Eye (tissue), 1 donor: Measurements from ENCODE around the gene SLC25A45.

ENCODE experiments used
- DNase-seq: peaks from one replicate; pipeline ENCODE4 v3.0.0-alpha.2; 2015

Gene SLC25A45

DNA sequence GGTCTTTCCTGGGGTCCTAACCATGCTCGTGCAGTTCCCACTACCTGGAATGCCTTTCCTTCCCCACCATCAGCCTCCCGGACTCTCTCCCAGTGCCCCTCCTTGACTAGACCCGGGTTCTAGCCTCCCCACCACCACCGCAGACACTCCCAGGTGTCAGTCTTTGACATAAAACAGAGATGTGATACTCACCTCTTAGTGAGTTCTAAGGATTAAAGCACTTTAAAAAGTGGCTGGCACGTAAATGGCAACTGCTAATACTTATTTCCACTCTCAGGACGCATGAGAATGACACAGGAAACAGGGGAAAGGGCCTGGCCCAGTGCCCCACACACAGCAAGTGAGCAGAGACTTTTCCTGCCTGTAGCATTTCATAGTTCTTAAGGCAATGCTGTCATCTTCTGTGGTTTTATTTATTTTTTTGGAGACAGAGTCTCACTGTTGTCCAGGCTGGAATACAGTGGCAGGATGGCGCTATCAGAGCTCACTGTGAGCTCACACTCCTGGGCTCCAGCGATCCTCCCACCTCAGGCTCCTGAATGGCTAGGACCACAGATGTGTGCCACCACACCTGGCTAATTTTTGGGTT lies 1.9 kb upstream of the SLC25A45 start:
- DNase-seq = no peak

DNA sequence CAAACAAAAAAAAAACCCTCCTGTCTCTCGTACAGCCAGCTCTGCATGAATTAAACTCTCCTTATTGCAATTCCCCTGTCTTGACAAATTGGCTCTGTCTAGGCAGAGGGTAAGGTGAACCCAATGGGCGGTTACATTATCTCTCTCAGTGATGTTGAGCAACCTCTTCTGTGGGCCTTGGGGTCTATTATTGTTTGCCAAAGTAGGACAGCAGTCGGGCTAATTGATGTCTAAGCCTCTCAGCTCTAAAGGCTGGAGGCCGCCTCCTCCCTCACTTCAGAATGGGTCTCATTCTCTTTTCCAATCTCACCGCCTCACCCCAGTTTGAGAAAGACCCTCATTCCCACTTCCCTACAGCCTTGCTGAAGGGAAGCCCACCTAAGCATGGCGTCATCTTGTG lies 1.3 kb upstream of the SLC25A45 start:
- no peak for DNase-seq

DNA sequence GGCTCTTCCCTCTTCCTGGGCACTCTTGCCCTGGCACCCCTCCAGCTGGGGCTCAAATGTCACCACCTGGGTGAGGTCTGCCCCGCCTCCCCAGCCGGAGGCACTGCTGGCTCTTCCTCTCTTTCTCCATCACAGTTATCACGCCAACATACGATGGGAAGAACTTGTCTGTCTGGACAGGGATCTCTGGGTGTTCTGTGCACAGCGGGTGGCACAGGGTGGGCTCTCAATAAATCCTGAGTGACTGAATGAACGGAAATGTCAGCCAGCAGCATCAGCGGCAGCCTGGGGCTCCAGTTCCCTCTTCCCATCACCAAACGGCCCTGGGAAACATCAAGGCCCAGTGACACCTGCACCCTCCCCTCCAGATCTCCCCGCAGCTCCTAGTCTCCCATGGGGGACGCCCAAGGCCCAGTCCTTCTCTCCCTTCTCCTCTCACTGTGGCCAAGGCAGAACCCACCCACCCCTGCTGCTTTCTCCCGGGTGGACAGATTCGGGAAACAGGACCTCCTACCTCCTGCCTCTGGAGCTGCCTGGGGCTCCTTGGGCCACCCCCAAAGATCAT lies 440 bp upstream of the SLC25A45 start:
- no peak for DNase-seq

DNA sequence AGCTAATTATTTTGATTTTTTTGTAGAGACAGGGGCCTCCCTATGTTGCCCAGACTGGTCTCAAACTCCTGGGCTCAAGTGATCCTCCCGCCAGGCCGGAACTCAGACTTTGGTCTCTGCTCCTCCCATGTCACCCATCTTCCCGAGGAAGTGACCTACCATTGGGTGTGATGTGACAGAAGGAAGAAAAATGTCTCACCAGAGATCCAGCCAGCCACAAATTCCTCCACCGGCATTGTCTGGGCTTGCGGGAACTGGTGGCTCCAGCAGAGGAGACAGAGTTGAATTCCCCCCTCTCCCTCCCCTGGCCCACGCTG lies 772 bp downstream of the SLC25A45 start:
- no peak for DNase-seq

DNA sequence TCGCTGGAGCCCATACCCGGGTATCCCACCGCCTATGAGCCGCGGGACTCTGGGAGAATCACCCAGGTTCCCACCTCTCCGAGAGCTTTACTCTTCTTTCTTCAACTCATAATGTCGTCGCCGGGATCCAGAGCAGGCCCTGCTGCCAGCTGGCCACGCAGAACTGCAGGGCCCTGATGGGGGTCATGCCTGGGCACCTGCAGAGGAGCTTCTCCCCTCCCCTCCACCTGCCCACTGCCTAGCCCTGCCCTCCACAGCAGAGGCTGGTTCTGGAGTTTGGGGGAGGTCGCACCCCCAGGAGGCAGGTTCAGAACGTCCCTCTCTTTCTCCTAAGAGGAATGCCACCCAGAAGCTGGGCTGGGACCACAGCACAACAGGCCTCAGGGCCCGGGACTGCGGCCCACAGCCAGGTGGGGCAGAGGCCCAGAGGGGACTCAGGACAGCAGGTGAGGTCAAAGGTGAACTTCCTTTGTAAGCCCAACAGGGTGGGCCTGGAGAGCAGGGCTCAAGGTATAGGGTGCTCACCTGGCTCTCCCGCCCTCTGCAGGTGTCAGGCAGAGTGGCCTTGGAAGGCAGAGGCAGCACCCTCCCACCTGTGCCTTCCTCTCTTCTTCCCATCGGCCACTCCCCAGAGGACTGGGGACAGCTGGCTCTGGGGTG lies 1.9 kb downstream of the SLC25A45 start:
- DNase-seq = no peak

DNA sequence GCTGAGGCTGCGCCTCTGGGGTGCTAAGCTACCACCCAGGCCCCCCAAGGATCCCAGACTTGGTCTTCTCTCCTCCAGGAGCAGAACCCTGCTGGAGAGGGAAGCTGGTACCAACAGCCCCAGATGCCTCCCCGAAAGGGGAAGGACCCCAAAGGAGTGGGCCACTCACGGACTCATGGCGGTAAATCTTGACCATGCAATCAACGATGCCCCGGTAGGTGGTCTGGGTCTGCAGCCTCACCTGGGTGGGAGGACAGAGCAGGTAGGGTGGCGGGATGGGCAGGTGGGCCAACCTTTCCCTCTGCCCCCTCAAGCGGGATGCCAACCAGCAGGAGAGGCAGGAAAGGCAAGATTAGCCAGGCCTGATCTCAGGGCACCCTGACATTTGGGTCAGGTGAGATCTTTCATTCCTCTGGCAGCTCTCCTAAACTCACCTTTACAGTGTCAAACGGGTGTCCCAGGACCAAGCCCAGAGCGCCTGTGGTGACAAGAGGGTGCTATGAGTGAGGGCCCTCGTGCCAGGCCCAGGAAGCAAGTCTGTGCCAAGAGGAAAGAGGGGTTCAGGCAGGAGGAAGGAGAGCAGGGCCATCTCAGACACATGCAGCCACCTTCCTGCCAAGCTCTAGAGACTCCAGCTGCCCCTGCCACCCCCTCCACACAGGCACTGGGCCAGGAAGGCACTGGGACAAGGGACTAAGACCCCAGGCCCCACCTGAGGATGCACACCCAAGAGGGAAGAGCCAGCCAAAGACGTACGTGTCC lies 2.6 kb downstream of the SLC25A45 start:
- DNase-seq = no peak

DNA sequence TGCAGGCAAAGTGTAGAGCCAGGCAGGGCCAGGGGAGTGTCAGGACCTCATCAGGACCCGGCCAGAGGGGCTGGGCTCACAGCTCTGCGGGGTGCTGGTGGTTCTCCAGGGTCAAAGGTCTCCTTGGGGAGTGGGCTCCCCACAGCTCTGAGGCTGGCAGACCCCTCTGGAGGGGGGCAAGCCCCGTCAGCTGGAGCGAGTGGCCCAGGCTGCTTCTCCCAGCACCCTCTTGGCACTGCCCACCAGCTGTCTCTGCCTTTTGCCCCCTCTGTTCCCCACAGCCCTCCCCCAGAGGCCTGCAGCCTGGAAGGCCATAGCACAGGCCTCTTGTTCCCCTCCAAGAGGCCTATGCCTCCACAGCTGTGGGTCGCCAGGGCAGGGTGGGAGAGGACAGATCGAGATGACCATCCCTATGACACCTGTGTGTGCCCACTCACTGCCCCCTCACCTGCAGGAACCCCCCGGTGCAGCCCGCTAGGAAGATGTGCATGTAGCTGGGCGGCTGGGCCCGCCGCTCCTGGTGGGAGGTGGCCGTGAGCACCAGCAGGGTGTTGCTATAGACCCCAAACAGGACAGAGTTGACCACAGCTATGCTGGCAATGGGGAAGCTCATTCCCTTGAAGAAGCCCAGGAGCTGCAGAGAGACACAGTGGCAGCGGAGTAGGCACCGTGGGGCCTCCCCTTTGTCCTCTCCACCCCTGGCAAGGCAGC lies 3.4 kb downstream of the SLC25A45 start:
- no peak for DNase-seq

DNA sequence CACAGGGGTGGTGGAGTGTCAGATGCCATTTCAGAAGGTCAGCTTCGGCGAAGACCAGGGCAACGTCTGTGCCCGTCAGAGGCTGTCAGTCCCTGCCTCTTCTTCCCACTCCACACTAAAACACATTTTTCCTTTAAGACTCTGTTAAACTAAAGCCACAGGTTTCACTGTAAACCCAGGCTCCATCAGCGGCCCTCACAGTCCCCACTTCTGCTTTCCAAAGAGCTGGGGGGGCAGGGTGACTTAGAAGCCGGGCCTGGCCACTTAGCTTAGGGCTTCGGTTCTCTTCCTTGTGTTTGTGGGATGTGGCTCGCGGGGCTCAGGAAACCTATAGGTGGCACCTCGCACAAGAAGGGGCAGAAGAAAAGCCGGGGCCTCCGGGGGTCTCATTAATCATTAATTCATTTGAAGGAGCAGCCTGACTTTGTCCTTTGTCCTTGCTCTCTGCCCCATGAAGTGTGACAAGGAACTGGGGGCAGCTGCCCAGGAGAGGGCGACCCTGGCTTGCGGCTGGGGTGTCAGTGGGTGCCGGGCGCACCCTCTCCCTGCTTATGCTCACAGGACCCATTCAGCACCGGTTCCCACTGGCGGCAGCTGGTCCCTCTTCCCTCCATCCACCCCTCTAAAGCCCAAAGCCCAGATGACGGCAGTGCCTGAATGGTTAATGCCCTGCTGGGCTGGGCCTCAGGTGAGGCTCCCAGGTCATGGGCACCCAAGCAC lies 4.1 kb downstream of the SLC25A45 start:
- no peak for DNase-seq

DNA sequence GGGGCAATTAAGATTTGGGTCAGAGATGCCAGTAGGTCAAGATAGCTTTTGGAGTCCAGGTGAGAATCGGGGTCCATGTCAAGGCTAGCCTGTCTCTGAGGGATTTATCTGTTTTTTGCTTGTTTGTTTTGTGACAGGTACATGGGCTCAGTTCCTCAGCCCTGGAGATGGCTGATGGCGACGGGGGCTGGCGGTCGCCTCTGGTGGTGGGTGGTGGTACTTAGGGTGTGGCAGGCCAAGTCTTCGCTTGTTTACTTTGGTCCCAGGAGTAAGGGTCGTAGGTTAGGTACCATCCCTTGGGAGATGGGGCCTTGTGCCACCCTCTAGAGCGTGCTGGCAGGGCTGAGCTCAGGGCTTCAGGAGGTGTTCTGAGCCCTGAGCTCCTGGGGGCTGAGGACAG lies 4.7 kb downstream of the SLC25A45 start:
- DNase-seq = no peak

DNA sequence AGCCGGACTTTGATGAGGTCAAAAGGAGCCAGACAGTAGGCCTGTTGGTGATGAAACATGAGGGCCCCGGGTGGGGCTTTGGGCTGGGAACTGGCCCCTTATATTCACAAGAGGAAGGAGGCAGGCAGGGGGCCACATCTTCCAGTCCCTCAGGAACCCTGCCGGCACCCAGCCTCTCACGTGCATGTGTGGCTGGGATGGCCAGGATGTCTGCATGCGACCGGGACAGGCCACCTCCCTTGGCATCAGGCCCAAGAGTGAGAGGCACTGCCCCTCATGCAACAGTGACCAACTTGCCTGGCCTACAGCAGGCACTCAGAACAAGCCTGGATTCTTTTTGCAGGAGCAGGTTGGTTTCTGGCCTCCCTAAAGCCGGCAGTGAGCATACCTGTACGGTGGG lies 5.4 kb downstream of the SLC25A45 start:
- DNase-seq = no peak

DNA sequence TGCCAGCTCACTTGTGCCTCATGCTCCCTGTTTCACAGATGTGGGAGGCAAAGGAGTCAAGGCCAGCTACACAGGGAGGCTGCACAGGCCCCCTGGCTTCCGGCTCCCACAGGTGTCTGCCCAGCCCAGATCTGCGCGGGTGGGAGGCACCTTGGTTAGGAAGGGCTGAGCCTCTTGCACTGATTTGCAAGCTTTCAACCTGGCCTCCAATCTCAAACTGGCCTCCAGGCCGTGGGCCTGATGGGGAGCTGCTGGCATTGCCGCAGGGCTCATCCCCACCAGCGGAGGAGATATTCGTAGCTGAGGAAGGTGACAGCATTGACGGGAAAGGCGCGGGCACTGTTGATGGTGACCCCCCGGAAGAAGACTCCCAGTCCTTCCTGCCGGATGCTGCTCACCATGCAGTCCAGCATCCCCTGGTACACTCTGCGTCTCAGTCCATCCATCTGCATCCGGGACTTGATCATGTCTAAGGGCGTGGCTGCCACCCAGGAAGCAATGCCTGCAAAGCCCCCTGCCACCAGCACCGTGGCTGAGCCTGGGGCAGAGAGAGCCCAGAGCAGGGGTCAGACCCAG lies 6.2 kb downstream of the SLC25A45 start:
- DNase-seq = no peak

DNA sequence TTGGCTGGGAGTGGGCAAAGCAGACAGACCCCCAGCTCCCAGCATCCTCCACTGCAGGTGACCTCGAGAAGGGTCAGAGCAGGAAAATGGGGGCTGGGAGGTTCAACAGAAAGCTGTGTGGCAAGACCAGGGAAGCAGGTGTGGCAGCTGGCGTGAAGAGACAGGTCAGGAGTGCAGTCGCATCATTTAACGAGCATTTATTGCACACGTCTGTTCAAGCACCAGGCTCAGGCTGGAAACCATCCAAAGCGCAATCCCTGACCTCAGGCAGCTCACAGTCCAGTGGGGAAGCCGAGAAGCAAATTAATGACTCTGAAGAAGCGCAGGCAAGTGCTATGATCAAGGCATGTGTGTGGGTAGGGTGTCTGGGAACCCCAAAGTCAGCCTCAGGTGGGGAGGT lies 7.4 kb downstream of the SLC25A45 start:
- DNase-seq = no peak

DNA sequence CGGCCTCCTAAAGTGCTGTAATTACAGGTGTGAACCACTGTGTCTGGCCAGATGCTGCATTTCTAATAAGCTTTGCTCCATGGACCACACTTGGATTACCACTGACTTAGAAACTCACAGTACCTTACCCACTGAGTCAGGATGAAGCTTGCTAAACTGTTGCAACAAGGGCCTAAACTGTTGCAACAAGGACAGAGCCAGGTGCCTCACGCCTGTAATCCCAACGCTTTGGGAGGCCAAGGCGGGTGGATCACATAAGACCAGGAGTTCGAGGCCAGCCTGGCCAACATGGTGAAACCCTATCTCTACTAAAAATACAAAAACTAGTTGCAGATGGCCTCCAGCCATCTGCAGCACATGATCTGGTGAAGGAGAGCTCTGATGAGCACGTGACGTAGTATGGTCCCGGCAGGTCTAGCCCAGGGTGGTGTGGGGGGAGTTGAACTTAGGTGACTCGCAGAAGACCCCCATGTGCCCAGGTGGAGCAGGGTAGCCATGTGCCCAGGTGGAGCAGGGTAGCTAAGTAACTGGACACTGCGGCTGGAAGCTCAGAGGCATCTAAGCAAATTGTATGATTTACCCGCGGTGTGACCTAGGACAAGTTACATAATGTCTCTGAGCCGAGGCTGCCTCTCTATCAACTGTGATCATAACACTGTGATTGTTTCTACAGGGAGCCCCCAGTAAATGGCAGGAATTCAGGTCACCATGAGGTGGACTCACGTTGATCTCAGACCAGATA lies 8.4 kb downstream of the SLC25A45 start:
- no peak for DNase-seq

DNA sequence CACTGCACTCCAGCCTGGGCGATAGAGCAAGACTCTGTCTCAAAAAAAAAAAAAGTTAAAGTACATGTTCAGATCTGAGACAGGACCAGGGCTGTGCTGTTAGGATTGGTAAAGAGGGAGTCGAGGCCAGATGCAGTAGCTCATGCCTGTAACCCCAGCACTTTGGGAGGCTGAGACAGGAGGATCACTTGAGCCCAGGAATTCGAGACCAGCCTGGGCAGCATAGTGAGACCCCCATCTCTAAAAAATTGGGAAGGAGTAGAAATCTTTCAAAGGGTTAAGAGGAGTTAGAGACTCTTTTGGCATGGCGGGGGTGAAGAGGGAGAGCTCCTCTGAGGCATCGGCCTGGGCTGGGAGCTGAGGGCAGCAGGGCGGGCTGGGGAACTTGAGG lies 11.8 kb downstream of the SLC25A45 start:
- DNase-seq = no peak

DNA sequence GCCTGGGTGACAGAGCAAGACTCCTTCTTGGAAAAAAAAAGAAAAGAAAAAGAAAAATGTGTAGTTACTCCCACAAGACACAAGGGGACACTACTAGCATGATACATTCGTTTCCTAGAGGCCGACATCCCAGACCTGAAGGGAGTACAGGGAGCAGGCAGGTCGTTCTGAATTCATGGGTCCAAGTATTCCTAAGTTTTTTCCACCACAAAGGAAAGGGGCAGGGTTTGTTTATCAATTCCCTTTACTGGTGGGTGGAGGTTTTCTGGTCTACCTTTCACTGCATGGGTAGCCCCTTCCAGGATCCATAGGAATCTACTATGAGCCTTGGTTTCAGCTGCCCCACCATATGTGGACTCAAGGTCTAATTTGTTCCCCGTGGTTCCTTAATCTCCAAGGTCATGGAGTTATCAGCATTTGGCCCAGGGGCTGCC lies 16.1 kb downstream of the SLC25A45 start:
- peak; percentile 86 for DNase-seq

DNA sequence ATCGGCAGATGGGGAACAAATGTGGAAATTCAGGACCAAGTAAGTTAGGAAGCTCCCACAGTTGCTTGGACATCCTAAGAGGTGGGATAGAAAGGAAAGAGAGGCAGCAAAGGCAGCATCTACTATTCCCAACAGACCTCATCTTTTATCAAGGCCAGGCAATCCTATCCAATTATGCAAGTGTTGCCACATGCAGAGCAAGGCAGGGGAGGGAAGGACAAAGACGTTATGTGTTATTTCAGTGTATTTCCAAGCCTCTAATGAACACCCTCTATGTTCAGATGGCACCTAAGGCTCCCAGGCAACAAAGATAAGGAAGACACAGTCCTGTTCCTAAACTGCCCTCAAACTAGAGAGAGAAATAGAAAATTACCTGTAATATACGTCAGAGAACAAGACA lies 18.7 kb downstream of the SLC25A45 start:
- no peak for DNase-seq

DNA sequence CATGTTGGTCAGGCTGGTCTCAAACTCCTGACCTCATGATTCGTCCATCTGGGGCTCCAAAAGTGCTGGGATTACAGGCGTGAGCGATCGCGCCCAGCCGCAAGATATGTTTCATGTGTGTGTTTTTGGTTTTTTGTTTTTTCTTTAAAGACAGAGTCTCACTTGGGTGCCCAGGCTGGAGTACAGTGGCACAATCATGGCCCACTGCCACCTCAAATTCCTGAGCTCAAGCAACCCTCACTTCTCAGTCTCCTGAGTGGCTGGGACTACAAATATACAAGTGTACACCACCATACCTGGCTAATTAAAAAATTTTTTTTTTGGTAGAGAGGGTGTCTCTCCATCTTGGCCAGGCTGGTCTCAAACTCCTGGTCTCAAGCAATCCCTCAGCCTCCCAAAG lies 19.5 kb downstream of the SLC25A45 start:
- DNase-seq = no peak

DNA sequence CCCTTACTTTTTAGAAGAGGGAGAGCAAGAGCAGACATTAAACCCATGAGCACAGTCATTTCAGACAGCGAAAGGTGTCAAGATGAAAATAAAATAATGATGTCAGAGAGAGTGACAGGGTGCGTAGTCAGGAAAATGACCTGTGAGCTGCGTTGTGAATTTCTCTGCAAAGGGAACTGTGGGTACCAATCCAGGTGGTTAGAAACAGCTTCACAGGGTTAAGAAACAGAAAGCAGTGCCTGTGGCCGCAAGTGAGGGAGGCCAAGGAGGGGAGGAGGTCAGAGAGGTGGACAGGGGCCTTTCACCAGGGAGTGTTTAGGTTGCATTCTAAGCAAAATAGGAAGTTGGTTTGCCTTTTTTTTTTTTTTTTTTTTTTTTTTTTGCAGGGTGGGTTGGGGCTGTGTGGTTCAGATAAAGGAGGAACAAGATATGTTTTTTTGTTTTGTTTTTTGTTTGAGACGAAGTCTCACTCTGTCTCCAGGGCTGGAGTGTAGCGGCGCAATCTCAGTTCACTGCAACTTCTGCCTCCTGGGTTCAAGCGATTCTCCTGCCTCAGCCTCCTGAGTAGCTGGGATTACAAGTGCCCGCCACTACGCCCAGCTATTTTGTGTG lies 20.0 kb downstream of the SLC25A45 start:
- no peak for DNase-seq

DNA sequence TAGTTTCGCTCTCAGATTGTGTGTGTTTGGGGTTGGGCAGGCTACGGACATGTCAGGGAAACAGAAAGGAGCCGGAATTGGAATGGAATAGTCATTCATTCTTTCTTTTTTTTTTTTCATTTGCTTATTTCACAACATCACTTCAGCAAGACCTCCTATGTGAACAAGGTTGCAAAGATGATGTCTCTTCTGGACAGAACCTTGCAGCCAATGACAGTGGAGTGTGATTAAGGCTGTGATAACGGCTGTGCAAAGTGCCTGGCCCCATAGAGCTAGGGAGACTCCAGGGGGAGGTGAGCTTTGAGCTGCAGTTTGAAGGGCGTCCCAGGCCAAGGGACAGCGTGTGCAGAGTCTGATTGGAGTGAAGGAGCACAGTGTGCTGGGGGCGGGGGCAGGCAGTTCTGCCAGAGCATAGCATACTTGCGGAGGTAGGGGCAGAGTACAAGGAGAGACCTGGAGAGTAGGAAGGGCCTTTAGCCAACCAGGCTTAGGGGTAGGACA lies 24.5 kb downstream of the SLC25A45 start:
- DNase-seq = no peak

DNA sequence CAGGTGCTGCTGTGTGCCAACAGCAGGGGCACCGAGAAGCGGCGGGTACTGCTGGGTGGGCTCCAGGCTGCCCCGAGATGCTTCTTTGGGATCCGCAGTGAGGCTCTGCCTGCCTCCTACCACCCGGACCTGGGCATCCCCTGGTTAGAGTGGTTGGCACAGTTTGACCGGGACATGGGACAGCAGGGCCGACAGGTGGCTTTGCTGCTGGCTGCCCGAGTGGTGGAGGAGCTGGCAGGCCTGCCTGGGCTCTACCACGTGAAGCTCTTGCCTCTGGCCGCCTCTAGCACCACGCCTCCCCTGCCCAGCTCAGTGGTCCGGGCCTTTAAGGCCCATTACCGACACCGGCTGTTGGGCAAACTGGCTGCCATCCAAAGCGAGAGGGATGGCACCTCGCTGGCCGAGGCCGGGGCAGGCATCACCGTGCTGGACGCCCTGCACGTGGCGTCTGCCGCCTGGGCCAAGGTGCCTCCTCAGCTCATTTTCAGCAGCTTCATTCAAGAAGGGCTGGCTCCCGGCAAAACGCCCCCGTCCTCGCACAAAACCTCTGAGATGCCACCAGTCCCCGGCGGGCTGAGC lies 26.0 kb downstream of the SLC25A45 start:
- no peak for DNase-seq
